SK-N-MC (cell line): ENCODE results near the gene RARS1.

Experiments used
- DNase-seq: peaks from one replicate; pipeline ENCODE4 v3.0.0-alpha.2; 2011; ENCODE audit warnings: low read depth, low spot score
- H3K27ac ChIP-seq: fragments of 200-600 bp; sonication (generic); 2 replicates; pipeline ENCODE4 v1.5.1; 2016; ENCODE audit warnings: mixed run types
- H3K36me3 ChIP-seq: fragments of 200-600 bp; sonication (generic); 2 replicates; pipeline ENCODE4 v1.6.1; 2017; ENCODE audit warnings: antibody characterized with exemption, low read length, mixed read lengths; ENCODE audit not compliant: insufficient read depth
- H3K4me3 ChIP-seq: fragments of 200-600 bp; sonication (generic); 2 replicates; pipeline ENCODE4 v1.5.1; 2016
- H3K9ac ChIP-seq: fragments of 200-600 bp; sonication (generic); 2 replicates; pipeline ENCODE4 v1.8.0; 2017; ENCODE audit warnings: mixed run types, mixed read lengths; ENCODE audit not compliant: insufficient read length
- H3K9me3 ChIP-seq: fragments of 200-600 bp; sonication (generic); 2 replicates; pipeline ENCODE4 v1.6.1; 2017; ENCODE audit warnings: low read depth, mild to moderate bottlenecking, antibody characterized with exemption, low read length, moderate library complexity, mixed read lengths
- EZH2 ChIP-seq: fragments of 200-600 bp; sonication (generic); IDR thresholded peaks from one replicate; pipeline ENCODE4 v1.6.1; 2017; ENCODE audit warnings: antibody characterized with exemption
- FOXP2 ChIP-seq: optimal IDR thresholded peaks from 2 replicates; pipeline ENCODE3; 2011; ENCODE audit warnings: mild to moderate bottlenecking, moderate library complexity; ENCODE audit not compliant: insufficient read depth; ENCODE audit errors: extremely low read length, control extremely low read depth
- POLR2AphosphoS5 ChIP-seq: IDR thresholded peaks from 2 replicates; pipeline ENCODE4 v1.6.1; 2012; ENCODE audit warnings: mild to moderate bottlenecking, low read depth, low read length, borderline replicate concordance

Gene RARS1

DNA sequence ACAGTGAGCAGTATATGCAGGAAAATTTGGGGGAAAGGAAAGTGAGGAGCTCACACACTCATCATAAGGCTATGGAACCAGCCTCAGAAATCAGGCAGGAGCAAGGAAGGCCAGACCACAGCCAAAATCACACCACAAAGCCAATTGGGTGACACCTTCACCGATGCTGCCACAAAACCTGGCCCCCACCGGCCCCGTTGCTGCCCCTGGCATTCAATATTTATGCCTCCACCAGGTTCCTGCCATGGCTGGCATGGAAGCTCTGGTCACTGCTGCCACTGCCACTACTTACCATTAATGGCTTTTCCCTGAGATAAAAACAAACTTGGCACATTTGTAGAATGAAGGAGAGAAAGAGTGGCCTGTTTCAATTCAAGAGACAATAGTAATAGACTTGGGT lies 28.7 kb upstream of the RARS1 start:
- no peaks in the 10 kb centered on the region for H3K9me3 ChIP-seq
- H3K9ac ChIP-seq, result no peak overlapping the region
- TF ChIP-seq FOXP2 (no peak), POLR2AphosphoS5 (no peak), EZH2 (no peak)
- H3K27ac ChIP-seq, result no peak overlapping the region
- no peak for DNase-seq
- H3K4me3 ChIP-seq, result no peak overlapping the region
- H3K36me3 ChIP-seq, result no peaks in the 10 kb centered on the region

DNA sequence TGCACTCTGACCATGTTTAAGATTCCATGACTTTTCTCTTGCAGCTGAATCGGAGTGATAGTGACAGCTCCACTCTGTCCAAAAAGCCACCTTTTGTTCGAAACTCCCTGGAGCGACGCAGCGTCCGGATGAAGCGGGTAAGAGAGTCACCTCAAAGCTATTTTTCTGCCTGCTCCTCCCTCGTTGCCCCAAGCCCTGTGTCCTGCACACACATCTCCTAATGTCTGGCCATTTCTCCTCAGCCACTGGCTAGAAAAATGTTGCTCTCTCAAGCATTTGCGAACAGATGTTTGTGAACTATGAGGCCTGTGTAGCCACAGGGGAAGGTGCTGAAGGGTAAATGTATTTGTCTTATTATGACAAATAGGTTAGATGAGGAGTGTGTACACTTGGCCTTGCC lies 25.7 kb upstream of the RARS1 start:
- Histone ChIP-seq H3K9me3 (no peaks in the 10 kb centered on the region), H3K36me3 (no peaks in the 10 kb centered on the region), H3K4me3 (no peak overlapping the region), H3K9ac (no peak overlapping the region), H3K27ac (no peak overlapping the region)
- DNase-seq, result no peak
- no peak for TF ChIP-seq FOXP2
- no peak for TF ChIP-seq EZH2
- TF ChIP-seq POLR2AphosphoS5, result no peak

DNA sequence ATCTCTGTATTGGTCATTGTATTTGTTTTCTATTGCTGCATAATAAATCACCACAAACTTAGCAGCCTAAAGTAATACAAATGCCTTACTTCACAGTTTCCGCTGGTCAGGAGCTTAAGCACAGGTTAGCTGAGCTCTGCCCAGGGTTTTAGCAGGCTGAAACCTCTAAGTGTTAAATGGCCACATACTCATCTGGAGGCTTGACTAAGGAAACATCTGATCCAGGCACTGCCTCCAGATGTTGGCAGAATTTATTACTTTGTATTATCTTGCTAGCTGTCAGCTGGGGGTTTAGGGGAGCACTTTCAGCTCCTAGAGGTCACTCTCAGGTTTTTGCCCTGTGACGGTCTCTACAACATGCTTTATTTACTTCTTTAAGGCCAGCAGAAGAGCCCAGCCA lies 23.2 kb upstream of the RARS1 start:
- Histone ChIP-seq H3K9me3 (no peaks in the 10 kb centered on the region), H3K36me3 (no peaks in the 10 kb centered on the region), H3K27ac (no peak overlapping the region), H3K4me3 (no peak overlapping the region), H3K9ac (no peak overlapping the region)
- TF ChIP-seq FOXP2 (no peak), POLR2AphosphoS5 (no peak), EZH2 (no peak)
- DNase-seq, result no peak

DNA sequence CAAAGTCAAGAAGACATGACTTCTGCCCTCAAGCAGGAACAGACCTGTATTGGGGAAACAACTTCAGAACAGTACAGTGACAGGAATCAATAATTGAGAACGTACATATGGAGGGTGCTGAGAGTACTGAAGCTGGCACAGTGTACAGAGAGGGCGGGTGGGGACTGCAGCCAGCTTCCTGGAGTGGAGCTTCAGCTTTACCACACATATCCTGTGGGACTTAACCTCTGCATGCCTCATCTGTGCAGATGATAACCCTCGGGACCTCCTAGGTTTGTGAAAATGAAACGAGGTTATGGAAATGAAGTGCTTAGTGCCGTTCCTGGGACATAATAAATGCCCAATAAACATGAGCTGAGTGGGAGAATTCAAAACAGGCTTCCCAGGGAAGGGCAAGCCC lies 22.1 kb upstream of the RARS1 start:
- Histone ChIP-seq H3K4me3 (no peak overlapping the region), H3K36me3 (no peaks in the 10 kb centered on the region), H3K9me3 (no peaks in the 10 kb centered on the region), H3K27ac (no peak overlapping the region), H3K9ac (no peak overlapping the region)
- DNase-seq, result no peak
- TF ChIP-seq EZH2 (no peak), FOXP2 (no peak), POLR2AphosphoS5 (no peak)

DNA sequence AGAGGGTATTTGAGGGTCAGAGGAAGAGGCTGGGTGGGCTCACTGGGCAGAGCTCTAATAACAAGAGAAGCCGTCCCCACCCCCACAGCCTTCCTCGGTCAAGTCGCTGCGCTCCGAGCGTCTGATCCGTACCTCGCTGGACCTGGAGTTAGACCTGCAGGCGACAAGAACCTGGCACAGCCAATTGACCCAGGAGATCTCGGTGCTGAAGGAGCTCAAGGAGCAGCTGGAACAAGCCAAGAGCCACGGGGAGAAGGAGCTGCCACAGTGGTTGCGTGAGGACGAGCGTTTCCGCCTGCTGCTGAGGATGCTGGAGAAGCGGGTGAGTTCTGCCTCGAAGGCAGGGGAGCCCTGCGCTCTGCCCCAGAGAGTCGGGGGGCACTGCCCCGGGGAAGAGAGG lies 21.6 kb upstream of the RARS1 start:
- TF ChIP-seq EZH2, result no peak
- no peak for TF ChIP-seq FOXP2
- Histone ChIP-seq H3K9me3 (no peaks in the 10 kb centered on the region), H3K27ac (no peak overlapping the region), H3K9ac (no peak overlapping the region), H3K36me3 (no peaks in the 10 kb centered on the region), H3K4me3 (no peak overlapping the region)
- no peak for DNase-seq

DNA sequence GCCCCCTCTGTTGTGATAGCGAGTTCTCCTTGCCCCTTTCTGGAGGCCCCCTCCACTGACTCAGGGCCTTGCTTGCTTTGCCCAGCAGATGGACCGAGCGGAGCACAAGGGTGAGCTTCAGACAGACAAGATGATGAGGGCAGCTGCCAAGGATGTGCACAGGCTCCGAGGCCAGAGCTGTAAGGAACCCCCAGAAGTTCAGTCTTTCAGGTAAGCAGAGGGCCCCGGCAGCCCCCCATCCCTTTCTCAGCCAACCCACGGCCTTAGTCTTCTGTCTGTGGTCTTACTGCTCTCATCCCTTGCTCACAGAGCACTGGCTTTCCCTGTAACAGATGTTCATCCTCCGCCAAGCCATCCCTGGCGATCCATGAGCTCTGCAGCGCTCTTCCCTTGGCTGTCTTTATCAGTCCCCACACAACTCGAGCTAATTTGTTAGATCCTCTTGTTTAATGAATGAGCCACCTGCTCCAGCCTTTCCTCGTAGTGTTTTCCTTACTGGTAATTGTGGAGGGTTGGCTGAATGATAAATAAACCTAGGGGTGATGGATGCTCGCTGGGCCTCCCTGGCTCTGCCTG lies 18.4 kb upstream of the RARS1 start:
- H3K27ac ChIP-seq, result no peak overlapping the region
- no peak overlapping the region for H3K9ac ChIP-seq
- no peak for DNase-seq
- no peaks in the 10 kb centered on the region for H3K9me3 ChIP-seq
- TF ChIP-seq FOXP2 (no peak), POLR2AphosphoS5 (no peak), EZH2 (no peak)
- no peak overlapping the region for H3K4me3 ChIP-seq
- no peaks in the 10 kb centered on the region for H3K36me3 ChIP-seq

DNA sequence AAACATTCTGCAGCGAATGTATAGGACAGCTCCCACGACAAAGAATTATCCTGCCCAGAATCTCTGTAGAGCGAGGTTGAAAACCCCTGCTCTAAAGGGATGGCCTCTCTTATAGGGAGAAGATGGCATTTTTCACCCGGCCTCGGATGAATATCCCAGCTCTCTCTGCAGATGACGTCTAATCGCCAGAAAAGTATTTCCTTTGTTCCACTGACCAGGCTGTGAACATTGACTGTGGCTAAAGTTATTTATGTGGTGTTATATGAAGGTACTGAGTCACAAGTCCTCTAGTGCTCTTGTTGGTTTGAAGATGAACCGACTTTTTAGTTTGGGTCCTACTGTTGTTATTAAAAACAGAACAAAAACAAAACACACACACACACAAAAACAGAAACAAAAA lies 17.4 kb upstream of the RARS1 start:
- Histone ChIP-seq H3K9me3 (no peaks in the 10 kb centered on the region), H3K9ac (no peak overlapping the region), H3K27ac (no peak overlapping the region), H3K4me3 (no peak overlapping the region), H3K36me3 (no peaks in the 10 kb centered on the region)
- TF ChIP-seq FOXP2, result no peak
- TF ChIP-seq EZH2, result no peak
- no peak for TF ChIP-seq POLR2AphosphoS5
- DNase-seq, result no peak

DNA sequence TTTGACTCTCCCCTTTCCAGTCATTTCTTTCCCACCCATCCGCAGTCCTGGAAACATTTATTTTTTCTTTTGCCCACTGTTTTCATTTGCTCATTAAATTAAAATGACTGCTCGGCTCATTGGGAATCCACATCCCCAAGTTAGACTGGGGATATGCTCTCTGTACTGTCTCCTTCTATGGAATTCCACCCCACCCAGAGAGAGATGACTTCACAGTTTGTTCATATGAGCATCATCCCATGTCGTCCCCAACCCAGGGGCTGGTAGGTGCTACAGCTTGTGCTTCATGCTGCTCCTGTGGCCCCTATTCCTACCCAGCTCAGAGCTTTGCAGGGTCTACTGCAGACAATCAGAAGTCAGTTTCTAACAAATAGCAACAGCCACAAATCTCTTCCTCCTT lies 16.5 kb upstream of the RARS1 start:
- no peak overlapping the region for H3K27ac ChIP-seq
- H3K4me3 ChIP-seq, result no peak overlapping the region
- no peak overlapping the region for H3K9ac ChIP-seq
- TF ChIP-seq EZH2 (no peak), POLR2AphosphoS5 (no peak)
- H3K9me3 ChIP-seq, result no peaks in the 10 kb centered on the region
- H3K36me3 ChIP-seq, result no peaks in the 10 kb centered on the region
- DNase-seq, result no peak

DNA sequence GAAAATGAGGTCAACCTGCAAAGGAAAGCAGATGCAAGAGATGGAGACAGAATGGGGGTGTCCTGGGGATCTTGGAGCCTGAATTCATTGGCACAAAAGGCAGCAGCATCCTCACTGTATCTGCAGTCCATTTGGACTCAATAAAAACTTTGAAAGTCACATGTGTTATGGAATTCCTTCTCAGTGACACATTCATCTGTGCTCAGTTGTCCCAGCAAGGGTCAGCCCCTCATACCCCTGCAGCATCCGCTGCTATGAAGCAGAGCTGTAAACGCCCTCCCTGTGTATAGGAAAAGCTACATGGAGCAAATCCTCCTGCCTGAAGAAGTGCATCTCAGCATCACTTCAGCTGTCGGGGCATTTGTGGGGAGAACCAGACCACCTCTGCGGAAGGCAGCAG lies 14.5 kb upstream of the RARS1 start:
- no peaks in the 10 kb centered on the region for H3K9me3 ChIP-seq
- H3K36me3 ChIP-seq, result no peaks in the 10 kb centered on the region
- H3K9ac ChIP-seq, result no peak overlapping the region
- no peak overlapping the region for H3K27ac ChIP-seq
- no peak overlapping the region for H3K4me3 ChIP-seq
- DNase-seq, result no peak
- TF ChIP-seq POLR2AphosphoS5 (no peak), EZH2 (no peak), FOXP2 (no peak)
